HTERT RPE-1 (cell line): Measurements from ENCODE around the gene C2orf80.
"Not testable (repeated sequence)": the region's sequence is repeated elsewhere in the genome, so short reads cannot be mapped to it uniquely, and the experiment has no call there.

ENCODE experiments used
- in situ Hi-C: fragments of 300-500 bp; cut with MboI; formaldehyde crosslinking; loops from 4 replicates; pipeline ENCODE4 v1.14.3; 2020; ENCODE audit warnings: low sequenced_read_pairs

C2orf80 gene

GRCh38 chr2:208136716-208137094, 53.1 kb downstream of the C2orf80 start:
- in situ Hi-C loops, result no loop called here

GRCh38 chr2:208135794-208136715, 53.8 kb downstream of the C2orf80 start:
- in situ Hi-C loops, result no loop called here

- in situ Hi-C loops, result no loop called here
Measured at GRCh38 chr2:208134928-208135586, 54.8 kb downstream of the C2orf80 start.

- in situ Hi-C loops, result no loop called here
Measured at GRCh38 chr2:208130712-208131110, 59.1 kb downstream of the C2orf80 start.

- in situ Hi-C loops, result no loop called here
Measured at GRCh38 chr2:208129744-208130711, 59.8 kb downstream of the C2orf80 start, which contains the start of gene CRYGC. Gene CRYGC (minus strand): TSS chr2:208129828. CDS start chr2:208129792, 36 bp downstream.

GRCh38 chr2:208128136-208128535, 61.7 kb downstream of the C2orf80 start:
- in situ Hi-C loops, result no loop called here

GRCh38 chr2:208127090-208127489, 62.7 kb downstream of the C2orf80 start:
- in situ Hi-C loops, result no loop called here

- in situ Hi-C loops, result no loop called here
Measured at GRCh38 chr2:208125251-208125650, 64.6 kb downstream of the C2orf80 start.

GRCh38 chr2:208124013-208124715, 65.7 kb downstream of the C2orf80 start, which contains the start of gene CRYGD:
Gene CRYGD (minus strand): TSS chr2:208124524. CDS start chr2:208124473, 51 bp downstream.
- in situ Hi-C loops, result not testable (repeated sequence)

- in situ Hi-C loops, result no loop called here
Measured at GRCh38 chr2:208122248-208122647, 67.6 kb downstream of the C2orf80 start.

- in situ Hi-C loops, result no loop called here
Measured at GRCh38 chr2:208118918-208119317, 70.9 kb downstream of the C2orf80 start.

GRCh38 chr2:208117390-208117789, 72.4 kb downstream of the C2orf80 start:
- in situ Hi-C loops, result not testable (repeated sequence)
